Adrenal gland (tissue), 12 donors: ENCODE results near the gene KCTD1. TPM values are rescaled to one million over a fixed set of nuclear protein-coding genes. Genes with fewer than 3 reads are reported as not detected.

Experiments
- DNase-seq, 7 donors: peaks; one replicate each; pipeline ENCODE4 v3.0.0-alpha.2; 2019 to 2020
- H3K27ac ChIP-seq, 5 donors: fragments of 200-600 bp; sonication (generic) in 4 of 5; 1 replicate in 3 of 5; 2 replicates in 2 of 5; pipeline versions ENCODE4 v1.5.1 to v1.8.0; 2016 to 2020; ENCODE audit warnings: mild to moderate bottlenecking in 1 of 5
- H3K27me3 ChIP-seq: fragments of 200-600 bp; 2 replicates; pipeline ENCODE4 v1.8.0; 2021
- H3K36me3 ChIP-seq, 2 donors: fragments of 200-600 bp; replicated peaks in 1 of 2; 1 replicate in 1 of 2; 2 replicates in 1 of 2; pipeline versions ENCODE4 v1.5.1 to v1.8.0; 2018 to 2022
- H3K4me1 ChIP-seq, 2 donors: fragments of 200-600 bp; replicated peaks in 1 of 2; 1 replicate in 1 of 2; 2 replicates in 1 of 2; pipeline versions ENCODE4 v1.5.1 to v1.8.0; 2018 to 2021
- H3K4me3 ChIP-seq, 4 donors: fragments of 200-600 bp; sonication (generic) in 3 of 4; one replicate each; pipeline ENCODE4 v1.5.1; 2016 to 2018
- H3K9me3 ChIP-seq, 3 donors: fragments of 200-600 bp; sonication (generic) in 1 of 3; replicated peaks in 1 of 3; 1 replicate in 2 of 3; 2 replicates in 1 of 3; pipeline versions ENCODE4 v1.5.1 to v1.8.0; 2016 to 2021
- CTCF ChIP-seq, 6 experiments: fragments of 450-650 bp in 4 of 6; fragments of 200-600 bp in 2 of 6; sonication (generic) in 1 of 6; IDR thresholded peaks; 1 replicate in 5 of 6; 2 replicates in 1 of 6; pipeline versions ENCODE4 v1.5.1 to v1.8.0; 2016 to 2021; ENCODE audit warnings: antibody characterized with exemption in 6 of 6, mild to moderate bottlenecking in 2 of 6, moderate library complexity in 1 of 6
- POLR2A ChIP-seq, 2 donors: fragments of 450-650 bp; IDR thresholded peaks; one replicate each; pipeline ENCODE4 v1.6.1; 2017; ENCODE audit warnings: antibody characterized with exemption in 2 of 2, mild to moderate bottlenecking in 2 of 2, moderate library complexity in 1 of 2
- WGBS, 4 donors: extraction: QIAGEN DNeasy Blood & Tissue Kit in 2 of 4; methylation state at CpG; one replicate each; pipeline versions ENCODE4 v1.1.5 to v1.1.7; 2013 to 2017; 5-methylcytosine and 5-hydroxymethylcytosine counted together
- intact Hi-C, 2 donors: fragments of 100-400 bp; cut with DNase I; formaldehyde crosslinking; loops; one replicate each; pipeline versions ENCODE4 v1.14.1 to v1.15.0; 2022 to 2023
- polyA plus RNA-seq, 3 donors: library from polyadenylated mRNA; stranded (reverse); fragments of 200-250 nt in 2 of 3; fragments of 350-450 nt in 1 of 3; fragmentation: Illumina TruSeq in 1 of 3; extraction: RNeasy Lipid Tissue Mini Kit (QIAGEN cat#74804) in 1 of 3; gene quantifications; one replicate each; pipeline ENCODE4 v1.2.3, GENCODE V29; 2013 to 2014
- total RNA-seq, 9 donors: library from RNA; depleted of rRNA in 4 of 9; stranded (reverse); fragments of >200 nt in 4 of 9; fragments of 120-200 nt in 1 of 9; fragmentation: NEBNext Ultra II Directional in 1 of 9; extraction: Animal tissue kit (Norgen Biotek cat#: 25700) in 1 of 9; gene quantifications; one replicate each; pipeline versions ENCODE4 v1.1.0 to v1.2.4, GENCODE V29; 2013 to 2023
- donor health status: healthy with polysubstance abuse.
- donor health status: Bipolar disorder and iron deficiency.
- donor health status: DM: yes; HTN: yes; CAD: no.
- donor health status: DM: no; HTN: no; CAD: no.
- donor health status: DM: no; HTN: no; CAD: no.
- donor health status: DM: yes; HTN: yes; CAD: no.

Gene KCTD1
- total and polyA plus RNA-seq, 12 donors: 9.8 to 44.8 (median 30.8) TPM

DNA sequence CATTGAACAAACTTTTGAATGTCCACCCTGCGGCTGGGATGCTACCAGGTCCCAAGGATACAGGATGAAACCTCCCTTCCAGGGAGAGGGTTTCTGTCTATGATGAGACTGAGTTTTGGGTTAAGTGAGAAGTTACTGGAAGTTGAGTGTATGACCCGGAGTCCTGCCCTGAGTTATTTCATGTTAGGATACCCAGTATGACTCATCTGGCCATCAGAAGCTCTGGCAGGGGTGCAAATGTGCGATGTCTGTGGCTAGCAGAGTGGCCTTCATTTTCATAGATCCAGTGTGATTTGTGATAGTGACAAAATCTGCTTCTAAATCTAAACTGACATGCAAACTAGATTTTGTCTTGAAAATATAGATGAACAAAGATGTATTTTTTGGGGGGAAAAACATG is 55.3 kb downstream of the KCTD1 start:
- Histone ChIP-seq H3K27me3 (no peaks in the 10 kb centered on the region), H3K36me3 (no peaks in the 10 kb centered on the region), H3K4me3 (no peak overlapping the region), H3K4me1 (peaks cover 0 to 4% of the 10 kb centered on the region in 2 donors), H3K27ac (no peak overlapping the region), H3K9me3 (no peaks in the 10 kb centered on the region)
- DNase-seq: peak; percentile 64 to 84 (median 81)
- TF ChIP-seq CTCF (IDR thresholded peaks at IDR 0.05) (no peak), POLR2A (IDR thresholded peaks at IDR 0.05) (no peak)
- intact Hi-C loops: no loop called here
- 53 to 59% (median 59%) methylated on average over 3 of the region's 3 CpGs for whole genome bisulfite sequencing, 4 donors

- H3K9me3 ChIP-seq: no peaks in the 10 kb centered on the region
- H3K27me3 ChIP-seq: no peaks in the 10 kb centered on the region
- no peaks in the 10 kb centered on the region for H3K36me3 ChIP-seq
- TF ChIP-seq POLR2A (IDR thresholded peaks at IDR 0.05) (no peak), CTCF (IDR thresholded peaks at IDR 0.05) (no peak)
- no peak for DNase-seq
- intact Hi-C loops: no loop called here
- no peak overlapping the region for H3K27ac ChIP-seq
- H3K4me3 ChIP-seq: no peak overlapping the region
- peaks cover 0 to 4% of the 10 kb centered on the region in 2 donors for H3K4me1 ChIP-seq
- 83 to 91% (median 86%) methylated on average over 5 to 6 of the region's 6 CpGs for WGBS, 4 donors
These were observed 57.0 kb downstream of the KCTD1 start for GRCh38 chr18:26491194-26491816.

GRCh38 chr18:26489881-26490280 is 58.5 kb downstream of the KCTD1 start:
- no peak for TF ChIP-seq CTCF (IDR thresholded peaks at IDR 0.05)
- no peak for TF ChIP-seq POLR2A (IDR thresholded peaks at IDR 0.05)
- H3K27ac ChIP-seq: no peak overlapping the region
- no peak overlapping the region for H3K4me3 ChIP-seq
- H3K27me3 ChIP-seq: no peaks in the 10 kb centered on the region
- peaks cover 0 to 8% of the 10 kb centered on the region in 2 donors for H3K4me1 ChIP-seq
- no peaks in the 10 kb centered on the region for H3K9me3 ChIP-seq
- no peaks in the 10 kb centered on the region for H3K36me3 ChIP-seq
- no peak for DNase-seq
- intact Hi-C loops: no loop called here
- 85 to 89% (median 87%) methylated on average over 7 of the region's 7 CpGs for WGBS, 4 donors

DNA sequence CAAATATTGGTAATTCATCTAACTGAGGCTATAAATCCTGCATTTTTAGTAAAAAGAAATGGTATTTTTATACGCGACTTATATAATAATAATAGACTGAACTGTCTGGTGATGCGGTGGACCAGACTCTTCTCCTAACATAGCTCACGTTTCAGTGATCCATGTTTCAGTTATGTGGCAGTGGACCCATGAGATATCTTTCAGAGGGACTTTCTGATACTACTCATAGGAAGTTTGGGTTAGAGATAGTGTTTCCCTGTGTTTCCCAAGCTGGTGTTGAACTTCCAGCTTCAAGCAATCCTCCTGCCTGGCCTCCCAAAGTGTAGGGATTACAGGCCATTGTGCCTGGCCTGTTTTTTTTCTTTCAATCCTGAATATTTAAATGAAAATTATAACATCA is 59.2 kb downstream of the KCTD1 start:
- intact Hi-C loops: no loop called here
- Histone ChIP-seq H3K9me3 (no peaks in the 10 kb centered on the region), H3K27ac (no peak overlapping the region), H3K4me1 (peaks cover 0 to 10% of the 10 kb centered on the region in 2 donors), H3K27me3 (no peaks in the 10 kb centered on the region), H3K4me3 (no peak overlapping the region), H3K36me3 (no peaks in the 10 kb centered on the region)
- 94 to 97% (median 96%) methylated on average over 4 of the region's 4 CpGs for WGBS, 4 donors
- no peak for DNase-seq
- TF ChIP-seq POLR2A (IDR thresholded peaks at IDR 0.05): no peak
- TF ChIP-seq CTCF (IDR thresholded peaks at IDR 0.05): no peak
